ENCODE data around the gene KIAA0753.

GRCh38 chr17:6548034-6548433, 92.5 kb downstream of the KIAA0753 start:
- no peak for TF ChIP-seq CTCF (IDR thresholded peaks at IDR 0.05)
- no peak for TF ChIP-seq POLR2AphosphoS5 (IDR thresholded peaks at IDR 0.05; ENCODE audit: low read depth, low read length)
- TF ChIP-seq SIN3A (IDR thresholded peaks at IDR 0.05; ENCODE audit: borderline replicate concordance, insufficient read depth, low read depth, low read length): no peak
- no peak for TF ChIP-seq REST (IDR thresholded peaks at IDR 0.05; ENCODE audit: insufficient read depth in 1 of 2, low read depth in 2 of 2, low read length in 1 of 2)

Data from Panc1 (cell line).